NCI-H345 (cell line): ENCODE results near the gene PRKAG2.

Experiments used
- DNase-seq: peaks from one replicate; lab custom pipeline; 2025; lab: John Stamatoyannopoulos, UW

PRKAG2 gene

DNA sequence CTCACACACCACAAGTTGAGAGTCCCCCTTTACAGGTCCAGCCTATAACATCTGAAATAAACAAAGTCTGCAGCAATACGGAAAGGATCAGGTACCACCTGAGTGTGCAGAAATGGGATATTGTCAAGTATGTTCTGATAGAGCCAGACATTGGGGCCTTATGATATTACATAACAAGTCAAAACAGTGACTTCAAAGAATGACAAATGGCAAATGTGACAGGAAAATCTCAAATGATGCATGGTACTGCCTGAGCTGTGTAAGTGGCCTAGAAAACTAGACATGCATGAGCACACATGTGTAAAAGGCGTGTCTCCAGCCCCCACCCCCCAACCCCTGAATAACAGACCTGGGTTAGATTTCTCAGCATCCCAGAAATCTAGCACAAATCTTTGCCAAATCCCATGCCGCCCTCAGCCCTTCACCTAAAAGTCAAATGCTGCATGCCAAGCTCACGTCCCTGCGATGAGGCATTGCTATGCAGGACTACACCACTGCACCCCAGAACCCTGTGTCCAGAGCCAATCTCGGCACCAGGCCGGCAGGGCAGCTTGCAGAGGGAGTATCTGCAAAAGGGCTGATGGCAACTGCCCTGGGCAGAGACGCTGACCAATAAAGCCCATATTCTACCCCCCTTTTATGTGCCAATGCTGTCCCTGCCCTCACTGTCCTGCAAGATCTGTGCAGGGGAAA, 58.8 kb downstream of the PRKAG2 start:
- DNase-seq = no peak

DNA sequence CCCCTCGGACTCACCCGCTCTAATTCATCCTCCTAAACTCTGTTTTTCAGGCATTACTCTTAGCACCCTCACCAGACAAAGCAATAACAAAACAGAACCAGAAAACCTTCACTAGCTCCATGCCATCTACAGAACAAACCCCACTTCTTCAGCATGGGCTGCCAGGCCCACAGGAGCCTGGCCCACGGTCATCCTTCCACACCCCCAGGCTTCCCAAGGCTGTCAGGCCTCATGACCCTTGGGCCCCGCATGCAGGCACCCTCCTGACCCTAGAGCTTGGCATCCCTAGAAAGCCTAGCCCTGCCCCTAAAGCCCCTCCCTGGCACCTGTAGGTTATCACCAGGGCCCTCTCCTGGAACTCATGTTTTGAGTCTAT, 59.6 kb downstream of the PRKAG2 start:
- no peak for DNase-seq

DNA sequence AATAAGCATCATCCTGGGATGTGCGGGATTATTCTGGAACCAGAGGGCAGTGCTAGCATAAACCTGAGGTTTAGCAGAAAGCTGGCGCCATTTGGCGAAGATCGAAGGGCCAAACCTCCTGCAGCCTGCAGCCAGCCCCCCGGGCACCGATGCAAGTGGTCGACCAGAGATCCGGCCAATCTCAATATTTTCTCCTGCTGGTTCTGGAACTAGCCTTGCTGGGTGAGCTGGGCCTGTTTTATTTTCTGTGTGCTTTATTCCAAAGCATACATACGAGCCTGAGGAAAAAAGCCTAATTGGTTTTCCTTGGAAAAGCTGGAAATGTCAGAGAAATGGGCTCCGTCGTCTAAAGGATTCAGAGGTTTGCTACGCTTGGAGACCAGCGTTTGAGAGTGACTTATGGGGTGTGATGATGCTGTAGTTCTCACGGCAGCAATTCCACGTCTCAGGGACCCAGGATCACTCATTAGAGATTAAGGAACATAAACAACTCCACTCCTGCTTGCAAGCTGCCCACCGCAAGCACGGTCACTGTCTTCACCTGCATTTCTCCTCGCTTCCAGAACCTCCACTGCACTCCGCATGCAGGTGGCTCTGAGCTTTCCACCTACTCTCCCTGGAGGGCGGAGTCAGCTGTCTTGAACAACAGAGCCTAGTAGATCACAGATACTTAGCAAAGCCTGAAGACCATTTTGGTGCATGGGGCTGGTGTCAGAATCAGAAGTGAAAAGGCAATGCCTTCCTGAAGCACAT, 60.2 kb downstream of the PRKAG2 start:
- DNase-seq = no peak

DNA sequence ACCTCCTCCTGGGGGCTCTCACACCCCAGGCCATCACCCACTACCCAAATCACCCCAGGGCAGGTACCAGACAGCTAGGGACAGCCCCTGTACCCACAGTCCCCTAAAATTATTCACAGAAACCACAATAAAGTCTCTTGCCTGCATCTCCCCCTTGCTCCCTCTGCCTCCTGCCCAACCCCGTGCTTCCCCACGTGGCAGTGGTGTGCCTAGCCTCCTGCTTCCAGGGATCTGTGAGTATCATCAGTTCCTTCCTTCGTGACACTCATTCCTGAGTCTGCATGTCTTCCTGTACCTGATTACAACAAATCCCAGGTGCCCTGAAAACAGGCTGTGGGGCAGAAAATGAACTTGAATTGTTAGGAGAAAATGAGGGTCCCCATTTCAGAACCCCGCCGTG, 61.5 kb downstream of the PRKAG2 start:
- no peak for DNase-seq

DNA sequence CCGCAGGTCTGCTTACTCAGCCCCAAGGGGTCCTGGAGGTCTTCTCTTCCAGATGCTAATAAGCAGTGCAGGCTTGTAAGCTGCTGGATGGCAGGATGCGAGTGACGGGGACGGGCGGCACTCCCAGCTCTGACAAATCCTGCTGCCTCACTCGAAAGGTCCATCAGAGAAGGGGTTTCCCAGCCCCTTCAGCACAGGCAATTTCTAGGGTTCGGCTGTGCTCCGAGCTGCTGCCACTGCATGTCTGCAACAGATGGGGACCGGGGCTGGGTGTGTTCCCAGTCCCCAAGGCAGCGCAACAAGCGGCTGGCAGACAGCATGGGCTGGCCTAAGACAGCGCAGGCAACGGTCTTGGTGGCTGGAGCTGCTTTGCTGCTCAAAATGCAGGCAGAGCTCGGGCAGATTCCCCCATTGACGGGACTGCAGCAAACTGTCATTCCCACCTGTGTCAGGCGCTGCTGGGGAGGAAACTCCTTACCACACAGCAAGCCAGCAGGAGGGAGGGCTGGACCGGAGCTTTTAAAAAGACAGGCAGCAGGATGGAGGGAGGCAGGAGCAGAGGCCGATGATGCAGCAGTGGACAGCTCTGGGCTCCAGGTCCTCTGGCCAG, 62.4 kb downstream of the PRKAG2 start:
- DNase-seq = no peak

DNA sequence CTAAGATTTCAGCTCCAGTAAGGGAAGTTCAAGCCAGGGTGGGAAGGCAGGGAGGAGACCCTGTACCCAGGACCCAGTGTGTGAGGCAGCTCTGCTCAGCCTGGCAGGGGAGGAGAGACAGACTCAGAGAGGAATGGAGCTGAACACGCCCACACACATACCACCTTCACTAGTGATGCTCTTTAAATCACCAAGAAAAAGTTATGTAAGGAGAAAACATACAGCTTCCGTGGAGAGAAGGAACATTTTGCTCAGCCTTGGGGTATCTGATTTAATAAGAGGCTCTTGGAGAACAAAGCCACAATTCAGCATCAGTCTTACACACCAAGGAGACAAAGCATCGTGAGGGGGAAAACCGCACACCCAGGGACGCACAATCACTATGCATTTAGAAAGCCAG, 62.9 kb downstream of the PRKAG2 start:
- no peak for DNase-seq

DNA sequence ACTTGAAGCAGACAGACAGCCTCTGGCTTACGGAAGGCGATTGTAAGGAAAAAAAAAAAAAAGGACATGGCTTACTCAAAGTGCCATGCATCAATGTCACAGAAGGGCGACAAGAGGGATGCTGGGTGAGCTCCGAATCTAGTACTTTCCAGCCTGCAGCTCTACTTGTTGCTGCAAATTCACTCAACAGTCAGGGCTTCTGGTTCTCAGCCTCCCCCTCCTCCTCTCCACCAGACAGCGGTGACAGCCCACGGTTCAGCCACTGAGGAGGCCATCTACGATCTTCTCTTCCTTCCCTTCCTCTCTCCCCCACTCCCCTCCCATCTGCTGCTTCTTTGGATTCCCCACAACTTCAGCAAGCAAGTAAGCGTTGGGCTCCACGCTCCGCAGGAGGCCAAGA, 63.5 kb downstream of the PRKAG2 start:
- DNase-seq = no peak

DNA sequence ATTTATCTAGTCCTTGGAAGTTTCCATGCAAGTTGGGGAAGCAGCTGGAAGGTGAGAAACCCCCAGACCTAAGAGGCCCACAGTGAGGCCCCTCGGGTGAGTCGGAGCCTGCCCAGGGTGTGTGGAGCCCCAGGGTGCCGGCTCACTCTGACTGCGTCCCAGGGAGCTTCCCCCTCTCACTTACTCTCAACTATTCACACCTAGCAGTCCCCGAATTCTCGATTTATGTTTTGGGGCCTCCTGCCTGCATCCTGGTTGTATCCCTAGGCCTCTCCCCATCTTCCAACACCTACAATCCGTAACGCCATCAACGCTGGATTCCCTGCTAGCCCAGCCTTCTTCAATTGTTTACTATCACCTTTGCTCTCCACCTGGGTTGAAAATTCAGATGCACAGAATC, 63.9 kb downstream of the PRKAG2 start:
- DNase-seq = no peak

DNA sequence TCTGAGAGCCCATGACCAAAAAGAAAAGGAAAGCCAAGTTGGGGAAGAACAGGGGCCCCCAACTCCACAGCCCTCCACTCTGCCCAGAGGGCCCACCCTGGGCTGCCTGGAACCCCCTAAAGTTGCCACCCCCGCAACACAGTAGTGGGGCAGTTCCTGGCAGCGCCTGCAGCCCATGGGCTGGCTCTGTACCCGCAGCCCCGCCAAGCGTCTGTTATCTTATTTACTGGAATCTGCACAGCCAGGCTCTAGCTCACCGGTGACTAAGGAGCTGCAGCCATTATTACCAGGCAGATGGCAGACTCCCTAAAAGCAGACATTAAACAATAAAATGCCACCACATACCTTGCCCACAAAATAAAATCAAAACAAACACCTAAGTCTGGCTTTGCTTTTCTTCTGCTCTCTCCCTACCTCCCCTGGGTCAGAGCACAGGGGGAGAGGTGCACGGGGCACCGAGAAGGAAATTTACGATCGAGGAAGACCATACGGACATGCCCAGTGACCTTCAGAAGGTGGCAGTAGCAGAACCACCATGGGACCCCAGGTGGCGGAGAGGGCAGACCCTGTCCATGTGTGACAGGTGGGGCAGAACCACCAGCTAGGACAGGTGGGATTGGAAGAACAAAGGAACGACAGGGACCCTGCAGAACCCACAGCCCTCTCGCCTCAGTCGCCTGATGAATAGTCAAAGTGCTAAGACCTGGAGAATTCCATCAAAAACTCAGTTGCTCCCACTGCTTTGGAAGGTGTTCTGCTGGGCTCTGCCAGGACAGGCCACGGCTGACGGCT, 66.3 kb downstream of the PRKAG2 start:
- no peak for DNase-seq

DNA sequence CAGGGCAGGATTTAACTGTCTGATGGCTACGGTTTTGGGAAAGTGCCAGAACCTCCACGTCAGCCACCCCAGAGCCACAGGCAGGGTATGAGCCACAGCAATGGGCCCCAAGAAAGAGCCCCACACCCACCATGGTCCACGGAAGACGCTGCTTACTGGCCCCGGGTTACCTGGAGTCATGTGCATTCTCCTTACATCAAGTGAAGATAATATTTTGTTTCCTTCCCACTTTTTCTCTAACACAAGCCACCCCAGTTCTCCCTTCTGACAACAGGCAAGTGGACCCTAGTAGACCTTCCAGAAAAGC, 67.1 kb downstream of the PRKAG2 start:
- DNase-seq = no peak

DNA sequence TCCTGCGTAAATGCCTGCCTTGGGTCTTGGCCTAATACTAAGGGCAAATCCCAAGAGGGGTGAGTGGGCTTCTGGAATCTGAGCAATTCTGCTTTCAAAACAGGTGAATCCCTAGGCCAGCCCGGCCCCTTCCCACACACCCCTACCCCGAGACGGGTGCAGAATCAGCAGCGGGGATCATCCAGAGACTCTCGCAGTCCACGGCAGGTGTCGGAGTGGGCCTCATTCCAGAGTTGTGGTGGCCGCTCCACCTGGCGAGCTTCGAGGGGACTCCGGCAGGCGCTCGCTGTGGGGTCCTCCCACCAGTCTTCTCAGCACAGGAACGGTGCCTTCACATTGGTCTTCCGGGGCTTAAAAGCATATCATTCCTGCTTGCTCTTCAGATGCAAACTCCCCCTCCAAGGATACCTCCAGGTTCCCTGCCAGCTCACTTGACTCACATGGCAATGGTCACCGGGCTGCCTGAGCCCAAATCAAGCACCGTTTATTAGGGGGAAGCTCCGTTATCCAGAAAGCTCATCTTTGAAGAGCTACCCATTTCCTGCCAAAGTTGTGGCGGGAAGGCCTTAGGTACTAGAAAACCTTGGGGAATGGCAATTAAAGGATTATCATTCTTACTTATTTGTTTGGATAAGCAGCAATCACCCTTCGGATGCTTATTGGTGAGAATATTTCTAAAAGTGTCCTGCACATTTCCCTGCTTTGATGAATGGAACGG, 67.6 kb downstream of the PRKAG2 start:
- no peak for DNase-seq

DNA sequence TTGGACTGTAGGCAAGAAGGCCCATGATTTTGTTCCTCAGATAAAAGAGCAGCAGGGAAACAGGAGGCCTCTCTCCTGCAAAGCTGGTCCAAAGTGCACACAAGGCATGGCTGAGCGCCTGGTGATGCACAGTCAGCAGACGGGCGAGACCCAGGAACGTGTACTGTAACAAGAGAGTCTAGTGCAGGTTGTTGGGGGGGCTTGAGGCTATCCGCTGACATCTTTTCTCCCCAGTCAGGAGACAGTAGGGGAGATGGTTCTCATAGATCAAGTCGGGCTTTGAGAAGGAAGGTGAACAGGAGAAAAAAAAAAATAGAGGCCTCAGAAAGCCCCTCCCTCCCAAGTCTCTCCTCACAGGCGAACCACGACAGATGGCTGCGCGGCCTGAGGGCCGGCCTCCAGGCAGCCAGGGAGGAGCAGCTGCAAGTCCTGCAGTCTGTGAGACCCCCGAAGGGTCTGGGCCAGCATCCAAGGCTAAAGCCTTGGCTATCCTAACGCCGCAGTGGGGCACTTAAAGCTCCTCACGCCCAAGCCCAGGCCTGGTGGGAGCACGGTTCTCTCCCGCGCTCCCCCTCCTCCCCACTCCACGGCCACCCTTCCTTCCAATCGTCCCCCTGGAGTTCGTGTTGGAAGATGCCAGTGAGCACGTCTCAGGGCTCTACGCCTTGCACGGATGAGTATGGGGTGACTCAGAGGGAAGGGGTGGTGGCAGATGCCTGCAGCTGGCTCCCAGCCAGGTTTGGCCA, 68.3 kb downstream of the PRKAG2 start:
- peak; percentile 39 for DNase-seq

DNA sequence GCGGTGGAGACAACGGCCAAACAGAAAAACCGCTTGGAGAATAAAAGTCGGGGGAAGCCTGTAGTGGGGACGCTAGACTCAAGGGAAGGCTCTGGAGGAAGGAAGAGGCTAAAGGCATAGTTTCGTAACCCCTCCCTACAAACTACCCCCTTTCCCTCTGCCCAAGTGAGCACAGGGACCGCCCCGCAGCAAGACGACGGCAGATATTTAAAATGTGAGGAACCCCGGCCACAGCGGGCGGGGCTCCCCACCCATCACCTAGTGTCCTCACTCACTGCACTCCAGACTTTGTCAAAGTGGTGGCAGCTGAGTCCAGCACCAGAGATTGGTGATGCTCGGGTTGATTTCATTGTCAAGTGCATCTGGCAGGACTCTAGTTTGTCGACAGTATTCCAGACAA, 69.1 kb downstream of the PRKAG2 start:
- DNase-seq = no peak

DNA sequence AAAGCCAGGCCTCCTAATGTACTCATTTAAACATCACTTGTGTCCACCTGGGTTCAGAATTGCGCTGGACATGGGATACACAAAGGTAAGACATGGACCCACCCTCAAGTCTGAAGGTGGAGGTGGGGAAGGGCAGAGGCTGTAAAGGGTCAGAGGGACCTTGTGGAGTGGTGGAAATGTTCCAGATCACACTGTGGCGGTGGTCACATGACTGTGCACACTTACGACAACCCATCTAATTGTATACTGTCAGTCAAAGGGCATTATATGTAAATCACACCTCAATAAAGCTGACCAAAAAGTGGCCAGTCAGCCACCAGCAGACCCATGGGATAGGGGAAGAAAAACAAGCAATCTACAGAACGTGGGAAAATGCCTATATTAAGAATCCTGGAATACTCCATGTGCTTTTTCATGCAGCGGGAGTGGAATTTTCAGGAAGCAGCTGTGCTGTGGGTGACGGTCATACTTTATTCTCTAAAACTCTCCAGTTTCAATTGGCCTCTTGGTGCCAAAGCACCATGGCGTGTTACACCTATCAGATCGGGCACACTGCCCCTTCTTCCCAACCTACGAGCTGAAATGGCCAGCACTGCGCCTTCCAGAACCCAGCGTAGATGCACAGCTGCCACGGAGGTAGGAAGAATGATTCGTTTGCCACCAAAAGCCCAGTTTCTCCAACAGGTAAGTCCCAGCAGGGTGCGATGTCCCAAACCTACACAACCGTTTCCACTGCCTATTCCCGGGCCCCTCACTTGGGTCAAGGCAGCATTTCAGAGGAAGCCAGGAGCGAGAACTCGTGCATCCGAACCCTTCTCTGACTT, 69.8 kb downstream of the PRKAG2 start:
- DNase-seq = no peak

DNA sequence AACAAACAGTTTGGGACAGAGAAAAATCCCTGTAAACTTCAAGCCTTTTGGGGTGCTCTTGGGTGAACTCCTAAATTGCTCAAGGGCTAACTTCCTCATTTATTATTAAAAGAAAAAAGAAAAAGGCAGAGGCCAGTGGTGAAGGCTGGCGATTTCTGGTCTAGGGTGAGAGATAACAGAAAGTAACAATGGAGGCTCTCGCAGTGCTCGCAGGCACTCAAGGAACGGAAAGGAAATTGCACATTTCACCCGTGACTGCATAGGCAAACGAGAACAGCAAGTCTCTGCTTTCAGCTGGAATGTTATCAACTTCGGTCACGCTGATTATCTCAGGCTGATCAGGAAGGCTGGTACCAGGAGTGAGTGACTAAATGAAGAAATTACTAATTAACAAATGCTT, 70.7 kb downstream of the PRKAG2 start:
- no peak for DNase-seq

DNA sequence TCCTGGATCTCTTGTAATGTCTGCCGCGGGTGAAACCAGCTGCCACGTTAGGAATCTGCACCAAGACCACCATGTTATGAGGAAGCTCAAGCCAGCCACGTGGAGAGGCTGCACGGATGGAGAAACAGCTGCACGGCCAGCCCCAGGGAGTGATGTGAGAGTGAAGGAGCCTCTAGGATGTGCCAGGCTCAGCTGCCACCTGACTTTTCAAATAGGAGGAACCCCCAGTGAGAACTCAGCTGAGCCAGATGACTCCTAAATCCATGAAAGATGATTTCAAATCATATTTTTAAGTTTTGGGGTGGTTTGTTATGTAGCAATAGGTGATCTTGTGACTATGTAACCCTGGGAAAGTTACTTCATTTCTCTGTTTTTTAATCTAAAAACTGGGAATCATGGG, 71.7 kb downstream of the PRKAG2 start:
- DNase-seq = no peak

DNA sequence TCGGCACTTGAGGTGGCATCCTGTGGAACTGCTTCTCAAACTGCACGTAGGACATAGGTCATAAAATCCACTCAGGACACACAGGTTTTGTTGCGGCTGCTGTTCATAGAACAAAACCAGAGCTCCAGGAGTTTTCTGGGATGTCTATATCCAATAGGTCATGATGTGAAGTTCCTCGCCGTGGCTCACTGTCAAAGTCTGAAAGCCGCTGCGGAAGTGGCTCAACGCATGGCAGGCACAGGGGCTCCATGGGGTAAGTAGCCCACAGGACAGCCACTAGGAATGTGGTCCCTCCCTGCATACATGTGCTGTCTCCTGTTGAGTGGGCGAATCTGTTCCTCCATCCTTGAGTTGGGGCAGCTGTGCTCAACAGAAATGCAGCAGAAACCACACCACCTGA, 72.2 kb downstream of the PRKAG2 start:
- DNase-seq = no peak

DNA sequence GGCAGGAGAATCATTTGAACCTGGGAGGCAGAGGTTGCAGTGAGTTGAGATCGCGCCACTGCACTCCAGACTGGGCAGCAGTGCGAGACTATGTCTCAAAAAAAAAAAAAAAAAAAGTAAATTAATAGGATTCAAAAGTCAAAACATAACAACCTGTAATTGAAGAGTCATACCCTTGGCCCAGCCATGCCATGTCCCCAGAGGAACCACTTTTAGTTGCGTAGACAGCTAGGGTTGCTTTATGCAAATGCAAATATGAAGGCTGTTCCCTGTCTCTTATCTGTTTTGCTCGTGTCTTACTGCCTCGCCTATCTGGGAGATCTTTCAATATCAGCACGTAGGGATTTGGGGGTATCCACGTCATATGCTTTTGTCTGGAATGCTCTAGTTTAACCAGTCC, 73.1 kb downstream of the PRKAG2 start:
- no peak for DNase-seq

DNA sequence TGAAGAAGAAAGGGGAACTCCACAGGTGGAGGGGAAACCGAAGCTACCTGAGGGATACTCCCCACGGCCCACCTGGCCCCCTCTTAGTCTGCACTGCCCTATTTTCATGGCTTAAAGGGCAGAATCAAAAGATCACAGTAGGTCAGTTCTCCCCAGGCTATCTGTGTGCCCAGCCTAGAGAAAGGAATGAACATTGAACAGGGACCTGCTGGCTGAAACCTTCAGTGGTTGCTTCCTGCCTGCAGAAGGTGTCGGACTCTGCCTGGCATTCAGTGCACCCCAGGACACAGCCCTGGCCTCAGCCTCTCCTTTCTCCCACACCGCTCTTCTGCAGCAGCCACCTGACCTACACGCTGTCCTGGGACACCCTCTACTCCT, 74.5 kb downstream of the PRKAG2 start:
- DNase-seq = no peak

DNA sequence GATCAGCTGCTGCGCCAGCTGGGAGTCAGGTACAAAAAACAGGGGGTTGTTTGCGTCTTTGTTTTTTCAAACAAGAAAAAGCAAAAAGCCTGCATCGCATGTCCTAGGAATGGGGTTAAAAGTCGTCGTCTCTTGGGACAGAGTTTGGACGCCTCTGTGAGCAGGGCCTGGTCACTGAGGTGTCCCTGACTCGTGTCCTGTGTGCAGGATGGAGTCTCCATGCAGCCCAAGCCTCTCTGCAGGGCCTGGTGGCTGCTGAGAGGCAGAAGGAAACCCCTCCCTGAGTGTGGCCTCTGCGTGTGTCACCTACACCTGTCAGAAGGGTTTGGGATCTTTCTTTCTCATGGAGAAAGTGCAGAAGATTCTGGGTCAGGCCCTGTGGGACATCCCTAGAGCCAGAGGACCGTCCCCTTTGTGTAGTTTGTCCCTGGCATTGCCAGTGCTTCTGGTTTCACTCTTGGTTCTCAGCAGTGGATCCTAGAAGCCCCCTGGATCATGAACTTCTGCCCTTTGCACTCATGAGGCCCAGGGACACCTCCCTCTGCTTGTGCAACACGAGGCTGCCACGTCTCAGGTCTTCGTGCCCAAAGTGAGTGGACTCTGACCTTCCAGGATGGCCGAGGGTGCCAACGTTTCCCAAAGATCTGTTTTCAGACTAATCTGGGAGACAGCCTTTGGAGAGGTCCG, 75.0 kb downstream of the PRKAG2 start:
- no peak for DNase-seq
